Measurements from ENCODE around the gene RNF225. TPM values are rescaled to one million over a fixed set of nuclear protein-coding genes. Genes with fewer than 3 reads are reported as not detected.

Gene RNF225
- total and polyA plus RNA-seq, 10 of the 15 experiments (the other 5 are each of a cell fraction or from before 2014, with no cell fraction given): 0.27 to 0.28 TPM; not detected in 8

DNA sequence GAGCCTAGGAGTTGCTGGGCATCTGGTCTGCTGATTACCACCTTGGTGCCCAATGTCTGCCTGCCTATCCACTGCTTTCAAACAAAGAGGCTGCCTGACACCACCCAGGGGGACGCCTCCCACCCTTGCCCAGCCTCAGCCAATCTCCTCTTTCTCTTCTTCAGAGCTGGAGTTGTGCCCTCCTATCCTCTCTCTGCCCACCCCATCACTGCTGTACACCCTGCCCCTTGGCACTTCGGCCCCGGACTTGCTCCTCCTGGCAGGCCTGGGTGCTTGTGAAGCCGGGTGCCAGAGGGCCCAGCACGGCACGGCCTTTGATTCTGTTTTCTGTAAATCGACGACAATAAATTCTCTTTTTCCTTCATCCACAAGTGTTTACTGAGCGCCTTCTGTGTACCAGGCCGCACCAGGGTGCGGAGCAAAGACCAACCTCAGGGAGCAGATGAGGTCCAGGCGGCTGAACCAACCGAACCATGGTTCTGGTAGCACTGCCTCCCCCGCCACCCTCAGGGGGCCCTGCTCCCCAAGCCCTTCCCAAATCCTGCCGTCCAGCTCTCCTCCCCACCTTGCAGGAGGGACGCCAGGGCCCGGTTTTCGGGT, 5.0 kb downstream of the RNF225 start:
- no peaks in the 10 kb centered on the region for H3K9me3 ChIP-seq (replicated peaks; ENCODE audit: control insufficient read depth, insufficient read depth, low read length)
- ChIA-PET SMC1A (ENCODE audit: uncharacterized antibody, unreplicated experiment) (no interaction called here), CTCF (no interaction called here), POLR2A (interaction anchor here (1.6 kb wide), 1 partner anchor 9 kb away, joined by 5 read pairs; the partner anchor contains the start of gene ZNF584), RAD21 (ENCODE audit: unreplicated experiment) (no interaction called here)
- H4K20me1 ChIP-seq (ENCODE audit: control insufficient read depth, insufficient read depth): no peaks in the 10 kb centered on the region
- H3K4me3 ChIP-seq: peak overlapping the region; percentile 75
- ATAC-seq: no peak
- no peaks in the 10 kb centered on the region for H3K79me2 ChIP-seq (ENCODE audit: control insufficient read depth, insufficient read depth, low read length)
- no peak overlapping the region for H3K27ac ChIP-seq (ENCODE audit: control insufficient read depth, insufficient read depth)
- H3K4me1 ChIP-seq (ENCODE audit: control insufficient read depth, insufficient read depth, low read length): peaks cover 10% of the 10 kb centered on the region
- intact Hi-C loops (cut with micrococcal nuclease; ENCODE audit: unreplicated experiment): no loop called here
- no peak for FAIRE-seq
- 68% methylated on average over 12 of the region's 18 CpGs for WGBS (ENCODE audit: insufficient coverage, insufficient replicate concordance, low lambda C conversion rate, missing lambda C conversion rate)
- no peak overlapping the region for H3K9ac ChIP-seq (ENCODE audit: control insufficient read depth, insufficient read depth, low read length)
- DNase-seq (ENCODE audit: low read depth, low spot score): no peak
- H3K36me3 ChIP-seq (ENCODE audit: control insufficient read depth in 2 of 2, insufficient read depth in 2 of 2, low read length in 1 of 2): peaks cover 0 to 2% of the 10 kb centered on the region in 2 experiments; a peak in 3 of 4 replicates
- no TSS peak for BruUV-seq (replicated peaks)
- no peaks in the 10 kb centered on the region for H3K27me3 ChIP-seq (replicated peaks in 1 of 2; ENCODE audit: control insufficient read depth in 2 of 2, insufficient read depth in 2 of 2, low read length in 1 of 2)
- in situ Hi-C loops (cut with MboI): no loop called here
- peak overlapping the region; percentile 71 for H2AFZ ChIP-seq (ENCODE audit: control insufficient read depth, low read depth, low read length)
- peak overlapping the region; percentile 95 for H3K4me2 ChIP-seq (ENCODE audit: control insufficient read depth, insufficient read depth)
- TF ChIP-seq, protein P1, sequence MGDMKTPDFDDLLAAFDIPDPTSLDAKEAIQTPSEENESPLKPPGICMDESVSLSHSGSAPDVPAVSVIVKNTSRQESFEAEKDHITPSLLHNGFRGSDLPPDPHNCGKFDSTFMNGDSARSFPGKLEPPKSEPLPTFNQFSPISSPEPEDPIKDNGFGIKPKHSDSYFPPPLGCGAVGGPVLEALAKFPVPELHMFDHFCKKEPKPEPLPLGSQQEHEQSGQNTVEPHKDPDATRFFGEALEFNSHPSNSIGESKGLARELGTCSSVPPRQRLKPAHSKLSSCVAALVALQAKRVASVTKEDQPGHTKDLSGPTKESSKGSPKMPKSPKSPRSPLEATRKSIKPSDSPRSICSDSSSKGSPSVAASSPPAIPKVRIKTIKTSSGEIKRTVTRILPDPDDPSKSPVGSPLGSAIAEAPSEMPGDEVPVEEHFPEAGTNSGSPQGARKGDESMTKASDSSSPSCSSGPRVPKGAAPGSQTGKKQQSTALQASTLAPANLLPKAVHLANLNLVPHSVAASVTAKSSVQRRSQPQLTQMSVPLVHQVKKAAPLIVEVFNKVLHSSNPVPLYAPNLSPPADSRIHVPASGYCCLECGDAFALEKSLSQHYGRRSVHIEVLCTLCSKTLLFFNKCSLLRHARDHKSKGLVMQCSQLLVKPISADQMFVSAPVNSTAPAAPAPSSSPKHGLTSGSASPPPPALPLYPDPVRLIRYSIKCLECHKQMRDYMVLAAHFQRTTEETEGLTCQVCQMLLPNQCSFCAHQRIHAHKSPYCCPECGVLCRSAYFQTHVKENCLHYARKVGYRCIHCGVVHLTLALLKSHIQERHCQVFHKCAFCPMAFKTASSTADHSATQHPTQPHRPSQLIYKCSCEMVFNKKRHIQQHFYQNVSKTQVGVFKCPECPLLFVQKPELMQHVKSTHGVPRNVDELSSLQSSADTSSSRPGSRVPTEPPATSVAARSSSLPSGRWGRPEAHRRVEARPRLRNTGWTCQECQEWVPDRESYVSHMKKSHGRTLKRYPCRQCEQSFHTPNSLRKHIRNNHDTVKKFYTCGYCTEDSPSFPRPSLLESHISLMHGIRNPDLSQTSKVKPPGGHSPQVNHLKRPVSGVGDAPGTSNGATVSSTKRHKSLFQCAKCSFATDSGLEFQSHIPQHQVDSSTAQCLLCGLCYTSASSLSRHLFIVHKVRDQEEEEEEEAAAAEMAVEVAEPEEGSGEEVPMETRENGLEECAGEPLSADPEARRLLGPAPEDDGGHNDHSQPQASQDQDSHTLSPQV (IDR thresholded peaks at IDR 0.05): no peak
- TF ChIP-seq ZBED1 (IDR thresholded peaks at IDR 0.05; ENCODE audit: borderline replicate concordance): no peak
- TF ChIP-seq ETV6 (conservative IDR thresholded peaks at IDR 0.05 in 1 of 2, IDR thresholded peaks at IDR 0.05 in 1 of 2; ENCODE audit: borderline replicate concordance in 1 of 2, low read depth in 1 of 2): no peak
- TF ChIP-seq TBL1XR1 (IDR thresholded peaks at IDR 0.05; ENCODE audit: low read depth, low read length): no peak
- no peak for TF ChIP-seq BMI1 (IDR thresholded peaks at IDR 0.05; ENCODE audit: borderline replicate concordance)
- no peak for TF ChIP-seq LARP7 (IDR thresholded peaks at IDR 0.05)
- TF ChIP-seq FOXK2 (IDR thresholded peaks at IDR 0.05): no peak
- TF ChIP-seq, protein P2, sequence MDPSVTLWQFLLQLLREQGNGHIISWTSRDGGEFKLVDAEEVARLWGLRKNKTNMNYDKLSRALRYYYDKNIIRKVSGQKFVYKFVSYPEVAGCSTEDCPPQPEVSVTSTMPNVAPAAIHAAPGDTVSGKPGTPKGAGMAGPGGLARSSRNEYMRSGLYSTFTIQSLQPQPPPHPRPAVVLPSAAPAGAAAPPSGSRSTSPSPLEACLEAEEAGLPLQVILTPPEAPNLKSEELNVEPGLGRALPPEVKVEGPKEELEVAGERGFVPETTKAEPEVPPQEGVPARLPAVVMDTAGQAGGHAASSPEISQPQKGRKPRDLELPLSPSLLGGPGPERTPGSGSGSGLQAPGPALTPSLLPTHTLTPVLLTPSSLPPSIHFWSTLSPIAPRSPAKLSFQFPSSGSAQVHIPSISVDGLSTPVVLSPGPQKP (IDR thresholded peaks at IDR 0.05; ENCODE audit: low read depth, low read length): no peak
- no peak for TF ChIP-seq RUNX3 (IDR thresholded peaks at IDR 0.05; ENCODE audit: low read length)
- TF ChIP-seq STAT3 (IDR thresholded peaks at IDR 0.05; ENCODE audit: low read depth, low read length): no peak
- no peak for TF ChIP-seq NRF1 (conservative IDR thresholded peaks at IDR 0.05; ENCODE audit: low read depth, low read length)
- TF ChIP-seq, protein P3, sequence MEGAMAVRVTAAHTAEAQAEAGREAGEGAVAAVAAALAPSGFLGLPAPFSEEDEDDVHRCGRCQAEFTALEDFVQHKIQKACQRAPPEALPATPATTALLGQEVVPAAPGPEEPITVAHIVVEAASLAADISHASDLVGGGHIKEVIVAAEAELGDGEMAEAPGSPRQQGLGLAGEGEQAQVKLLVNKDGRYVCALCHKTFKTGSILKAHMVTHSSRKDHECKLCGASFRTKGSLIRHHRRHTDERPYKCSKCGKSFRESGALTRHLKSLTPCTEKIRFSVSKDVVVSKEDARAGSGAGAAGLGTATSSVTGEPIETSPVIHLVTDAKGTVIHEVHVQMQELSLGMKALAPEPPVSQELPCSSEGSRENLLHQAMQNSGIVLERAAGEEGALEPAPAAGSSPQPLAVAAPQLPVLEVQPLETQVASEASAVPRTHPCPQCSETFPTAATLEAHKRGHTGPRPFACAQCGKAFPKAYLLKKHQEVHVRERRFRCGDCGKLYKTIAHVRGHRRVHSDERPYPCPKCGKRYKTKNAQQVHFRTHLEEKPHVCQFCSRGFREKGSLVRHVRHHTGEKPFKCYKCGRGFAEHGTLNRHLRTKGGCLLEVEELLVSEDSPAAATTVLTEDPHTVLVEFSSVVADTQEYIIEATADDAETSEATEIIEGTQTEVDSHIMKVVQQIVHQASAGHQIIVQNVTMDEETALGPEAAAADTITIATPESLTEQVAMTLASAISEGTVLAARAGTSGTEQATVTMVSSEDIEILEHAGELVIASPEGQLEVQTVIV (IDR thresholded peaks at IDR 0.05; ENCODE audit: borderline replicate concordance, partially characterized antibody): no peak
- TF ChIP-seq, protein P4, sequence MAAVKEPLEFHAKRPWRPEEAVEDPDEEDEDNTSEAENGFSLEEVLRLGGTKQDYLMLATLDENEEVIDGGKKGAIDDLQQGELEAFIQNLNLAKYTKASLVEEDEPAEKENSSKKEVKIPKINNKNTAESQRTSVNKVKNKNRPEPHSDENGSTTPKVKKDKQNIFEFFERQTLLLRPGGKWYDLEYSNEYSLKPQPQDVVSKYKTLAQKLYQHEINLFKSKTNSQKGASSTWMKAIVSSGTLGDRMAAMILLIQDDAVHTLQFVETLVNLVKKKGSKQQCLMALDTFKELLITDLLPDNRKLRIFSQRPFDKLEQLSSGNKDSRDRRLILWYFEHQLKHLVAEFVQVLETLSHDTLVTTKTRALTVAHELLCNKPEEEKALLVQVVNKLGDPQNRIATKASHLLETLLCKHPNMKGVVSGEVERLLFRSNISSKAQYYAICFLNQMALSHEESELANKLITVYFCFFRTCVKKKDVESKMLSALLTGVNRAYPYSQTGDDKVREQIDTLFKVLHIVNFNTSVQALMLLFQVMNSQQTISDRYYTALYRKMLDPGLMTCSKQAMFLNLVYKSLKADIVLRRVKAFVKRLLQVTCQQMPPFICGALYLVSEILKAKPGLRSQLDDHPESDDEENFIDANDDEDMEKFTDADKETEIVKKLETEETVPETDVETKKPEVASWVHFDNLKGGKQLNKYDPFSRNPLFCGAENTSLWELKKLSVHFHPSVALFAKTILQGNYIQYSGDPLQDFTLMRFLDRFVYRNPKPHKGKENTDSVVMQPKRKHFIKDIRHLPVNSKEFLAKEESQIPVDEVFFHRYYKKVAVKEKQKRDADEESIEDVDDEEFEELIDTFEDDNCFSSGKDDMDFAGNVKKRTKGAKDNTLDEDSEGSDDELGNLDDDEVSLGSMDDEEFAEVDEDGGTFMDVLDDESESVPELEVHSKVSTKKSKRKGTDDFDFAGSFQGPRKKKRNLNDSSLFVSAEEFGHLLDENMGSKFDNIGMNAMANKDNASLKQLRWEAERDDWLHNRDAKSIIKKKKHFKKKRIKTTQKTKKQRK (IDR thresholded peaks at IDR 0.05; ENCODE audit: low read depth, low read length): no peak
